ENCODE measurements around the gene KCNH4.

The KCNH4 gene

DNA sequence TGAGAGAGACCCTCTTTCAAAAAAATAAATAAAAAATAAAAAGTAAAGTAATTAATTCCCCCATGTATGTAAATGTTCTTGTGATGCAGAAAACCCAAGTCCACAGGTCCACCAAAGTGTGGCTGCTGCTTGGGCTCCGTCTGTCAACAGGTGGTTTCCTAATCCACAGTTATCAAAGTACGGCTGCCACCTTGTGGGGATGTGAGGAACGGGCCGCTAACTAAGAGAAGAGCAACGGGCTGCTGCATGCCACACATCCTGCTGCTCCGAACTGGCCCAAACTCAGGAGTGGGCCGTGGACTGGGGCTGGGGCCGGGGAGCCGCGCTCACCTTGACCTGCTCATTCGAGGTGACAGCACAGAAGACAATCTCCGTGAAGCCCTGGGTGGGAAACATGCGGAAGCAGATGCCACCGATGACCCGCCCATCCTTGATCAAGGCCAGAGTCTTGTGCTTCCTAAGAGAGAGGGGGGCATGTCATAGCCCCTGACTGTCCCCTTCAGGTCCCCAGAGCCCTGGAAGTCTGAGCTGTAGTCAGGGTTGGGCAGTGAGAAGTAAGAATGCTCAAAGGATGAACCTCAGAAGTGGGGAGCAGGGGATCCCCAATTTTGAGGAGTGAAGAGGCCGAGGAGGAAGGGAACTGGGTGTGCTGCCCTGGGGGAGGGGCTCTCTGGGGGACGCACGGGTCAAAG lies 64.1 kb downstream of the KCNH4 start:
- peak; percentile 50 to 79 for DNase-seq

DNA sequence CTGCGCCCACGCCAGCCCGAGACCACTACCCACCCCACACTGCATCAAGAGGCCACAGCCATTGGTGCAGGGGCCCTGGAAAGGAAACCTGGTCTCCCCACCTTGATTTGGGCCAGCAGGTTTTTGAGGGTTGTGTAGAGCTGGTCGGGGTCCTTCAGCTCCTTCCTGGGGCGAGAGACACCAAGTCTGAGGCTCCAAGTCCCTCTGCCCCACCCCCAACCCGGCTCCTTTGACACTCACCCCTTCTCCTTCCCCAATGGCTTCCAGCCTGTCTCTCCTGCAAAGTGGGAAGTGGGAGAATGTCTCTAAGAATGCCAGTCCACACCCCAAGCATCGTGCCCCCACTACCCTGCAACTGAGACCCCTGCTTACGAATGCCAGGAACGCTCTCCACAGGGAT lies 66.8 kb downstream of the KCNH4 start:
- DNase-seq = no peak

DNA sequence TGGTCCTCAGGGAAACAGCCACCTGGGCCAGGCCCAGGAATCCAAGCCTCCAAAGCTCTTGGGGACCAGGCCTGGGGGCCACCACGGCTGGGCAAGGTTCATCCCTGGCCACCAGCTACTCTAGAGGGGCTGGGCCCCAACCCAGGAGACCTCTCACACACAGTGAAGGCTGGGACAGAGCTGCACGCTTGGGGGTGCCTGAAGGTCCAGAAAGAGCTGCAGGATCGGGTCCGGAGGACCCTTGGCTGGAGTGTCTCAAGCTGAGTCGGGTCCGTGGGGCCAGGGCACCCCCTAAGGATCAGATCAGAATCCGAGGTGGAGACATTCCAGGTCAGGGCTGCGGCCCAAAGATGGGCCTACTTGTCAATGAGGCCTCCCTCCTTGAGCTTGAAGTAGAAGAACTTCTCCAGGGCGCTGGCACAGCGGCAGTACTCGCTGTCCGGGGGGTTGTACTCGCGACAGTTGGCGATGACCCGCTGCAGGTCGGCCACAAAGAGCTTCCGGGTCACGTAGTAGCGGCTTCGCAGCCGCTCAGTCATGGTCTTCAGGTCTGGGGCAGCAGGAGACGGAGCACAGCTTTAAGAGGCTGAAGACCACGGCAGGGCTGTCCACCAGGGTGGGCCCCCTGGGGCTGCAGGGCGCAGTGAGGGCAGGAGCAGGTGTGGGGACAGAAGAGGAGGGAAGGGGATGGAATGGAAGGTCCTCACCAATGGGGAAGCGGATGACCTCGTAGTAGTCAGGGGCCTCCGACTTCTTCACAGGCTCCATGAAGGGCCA lies 67.5 kb downstream of the KCNH4 start:
- no peak for DNase-seq

DNA sequence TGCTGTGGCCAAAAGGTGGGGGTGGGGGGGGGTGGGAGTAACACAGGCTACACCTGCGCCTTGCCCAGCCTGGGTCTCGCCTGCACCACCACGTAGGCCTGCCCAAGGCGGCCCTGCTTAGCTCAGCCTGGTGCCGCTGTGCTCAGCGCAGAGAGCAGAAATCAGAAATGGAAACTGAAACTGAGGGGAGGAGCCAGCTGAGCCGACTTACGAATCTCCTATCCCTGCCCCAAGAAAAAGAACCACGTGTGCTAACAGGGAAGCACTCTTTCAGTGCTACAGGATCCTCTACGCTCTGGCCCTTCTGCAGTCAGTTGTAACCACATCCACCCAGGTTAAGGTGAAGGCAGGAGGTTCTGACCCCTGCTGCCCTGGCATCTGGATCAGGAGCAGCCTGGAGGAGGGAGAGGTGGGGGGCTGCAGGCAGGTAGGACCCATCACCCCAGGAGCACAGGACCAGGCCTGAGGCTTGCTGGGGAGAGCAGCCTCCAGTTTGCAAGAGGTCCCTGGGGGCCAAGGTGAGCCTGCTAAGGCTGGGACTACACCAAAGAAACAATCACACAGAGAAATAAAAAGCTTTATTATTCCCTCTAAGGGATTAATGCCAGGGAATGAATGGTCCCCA lies 68.3 kb downstream of the KCNH4 start, which contains the start of gene DHX58:
Gene DHX58 (minus strand): TSS at position 163 of the 625 bp plus-strand sequence. CDS start 822 bp downstream, outside the sequence.
- peak; percentile 70 to 88 for DNase-seq

DNA sequence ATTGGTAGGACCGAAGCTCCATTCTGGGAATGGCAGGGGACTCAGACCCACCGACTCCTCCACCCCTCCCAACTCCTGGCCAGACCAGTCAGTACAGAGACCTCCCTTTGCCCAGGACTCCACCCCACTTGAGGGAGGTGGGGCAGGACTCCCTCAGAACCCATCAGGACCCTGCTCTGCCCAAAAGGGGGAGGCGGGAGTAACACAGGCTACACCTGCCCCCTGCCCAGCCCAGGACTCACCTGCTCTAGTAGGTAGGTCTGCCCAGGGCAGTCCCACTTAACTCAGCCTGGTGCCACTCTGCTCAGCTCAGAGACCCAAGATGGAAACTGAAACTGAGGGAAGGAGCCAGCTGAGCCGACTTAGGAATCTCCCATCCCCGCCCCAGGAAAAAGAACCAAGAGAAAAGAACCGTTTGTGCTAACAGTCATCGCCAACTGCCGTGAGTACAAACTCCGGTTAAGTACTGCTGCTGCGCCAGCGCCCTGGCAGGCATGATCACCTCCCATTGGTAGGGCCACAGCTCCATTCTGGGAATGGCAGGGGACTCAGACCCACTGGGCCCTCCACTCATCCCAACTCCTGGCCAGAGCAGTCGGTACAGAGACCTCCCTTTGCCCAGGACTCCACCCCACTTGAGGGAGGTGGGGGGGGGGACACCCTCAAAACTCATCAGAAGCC lies 68.9 kb downstream of the KCNH4 start:
- DNase-seq = peak; percentile 35 to 37

DNA sequence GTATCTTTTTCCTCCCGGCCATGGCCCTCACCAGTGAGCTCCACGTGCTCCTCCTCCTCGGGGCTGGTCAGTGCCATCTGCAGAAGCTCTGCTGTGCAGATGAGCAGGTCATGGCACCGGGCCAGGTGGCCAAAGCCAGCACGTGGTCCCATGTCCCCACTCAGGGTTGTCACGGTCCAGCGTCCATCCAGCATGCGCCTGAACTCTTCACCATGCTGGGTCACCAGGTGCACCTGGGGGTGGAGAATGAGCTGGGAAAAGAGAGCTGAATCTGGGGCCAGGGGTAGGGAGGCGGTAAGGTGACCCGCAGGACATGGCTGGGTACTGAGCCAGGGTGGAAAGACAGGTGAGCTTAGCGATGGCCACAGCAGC lies 69.7 kb downstream of the KCNH4 start:
- no peak for DNase-seq

DNA sequence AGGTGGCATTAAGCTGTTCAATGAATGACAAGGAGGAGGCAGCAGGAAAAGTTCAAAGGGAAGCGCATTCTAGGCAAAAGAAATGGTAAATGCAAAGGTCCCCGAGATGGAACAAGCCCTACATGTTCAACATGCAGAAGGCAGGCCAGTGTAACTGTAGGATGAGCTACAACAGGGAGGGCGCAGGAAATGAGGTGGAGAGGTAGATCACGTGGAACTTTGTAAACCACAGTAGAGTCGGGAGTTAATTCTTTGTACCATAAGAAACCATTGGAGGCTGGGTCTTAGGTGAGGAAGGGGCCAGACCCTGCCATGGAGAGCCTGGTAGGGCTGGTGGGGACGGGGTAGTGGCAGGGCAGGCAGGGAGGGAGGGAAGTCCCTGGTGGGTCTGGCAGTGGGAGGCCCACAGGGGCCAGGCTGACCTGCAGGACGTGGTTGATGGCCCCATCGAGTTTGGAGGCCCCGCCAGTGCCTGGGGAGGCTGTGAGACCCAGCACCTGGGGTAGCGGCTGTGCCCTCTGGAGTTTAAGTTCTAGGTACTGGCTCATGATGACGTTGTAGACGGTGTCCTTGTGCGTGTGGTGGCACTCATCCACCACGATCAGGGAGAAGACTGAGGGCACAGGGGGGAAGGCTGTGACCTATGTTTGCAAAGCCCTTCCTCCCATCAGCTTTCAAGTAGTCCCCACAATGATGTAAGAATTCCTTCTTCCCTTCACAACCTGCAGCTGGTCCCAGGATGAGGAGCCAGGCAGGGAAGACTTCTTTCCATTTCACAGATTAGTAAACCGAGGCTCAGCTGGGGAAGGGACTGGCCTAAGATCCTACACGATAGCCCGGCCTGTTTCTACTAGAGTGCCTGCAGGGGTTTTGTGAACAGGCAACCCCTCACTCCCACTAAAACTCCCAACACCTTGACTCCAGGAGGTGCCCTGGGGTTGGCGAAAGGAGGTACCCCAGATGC lies 70.4 kb downstream of the KCNH4 start:
- no peak for DNase-seq

DNA sequence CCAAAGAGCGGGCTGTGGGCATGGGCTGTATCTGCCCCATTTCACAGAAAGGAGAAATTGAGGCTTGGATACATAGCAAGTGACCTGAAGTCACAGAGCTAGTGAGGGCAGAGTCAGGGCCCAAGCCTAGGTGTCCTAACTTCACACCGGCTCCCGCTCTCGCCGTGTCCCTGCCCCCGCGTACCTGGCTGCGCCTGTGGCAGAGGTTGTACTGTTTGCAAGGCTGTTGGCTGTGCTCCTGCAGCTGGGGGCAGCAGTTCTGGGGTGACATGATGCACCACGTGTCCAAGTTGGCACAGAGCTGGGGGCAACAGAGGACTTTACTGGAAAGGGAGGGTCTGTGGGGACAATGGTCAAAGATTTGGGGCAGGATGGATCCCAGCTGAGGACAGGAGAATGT lies 71.9 kb downstream of the KCNH4 start:
- no peak for DNase-seq

DNA sequence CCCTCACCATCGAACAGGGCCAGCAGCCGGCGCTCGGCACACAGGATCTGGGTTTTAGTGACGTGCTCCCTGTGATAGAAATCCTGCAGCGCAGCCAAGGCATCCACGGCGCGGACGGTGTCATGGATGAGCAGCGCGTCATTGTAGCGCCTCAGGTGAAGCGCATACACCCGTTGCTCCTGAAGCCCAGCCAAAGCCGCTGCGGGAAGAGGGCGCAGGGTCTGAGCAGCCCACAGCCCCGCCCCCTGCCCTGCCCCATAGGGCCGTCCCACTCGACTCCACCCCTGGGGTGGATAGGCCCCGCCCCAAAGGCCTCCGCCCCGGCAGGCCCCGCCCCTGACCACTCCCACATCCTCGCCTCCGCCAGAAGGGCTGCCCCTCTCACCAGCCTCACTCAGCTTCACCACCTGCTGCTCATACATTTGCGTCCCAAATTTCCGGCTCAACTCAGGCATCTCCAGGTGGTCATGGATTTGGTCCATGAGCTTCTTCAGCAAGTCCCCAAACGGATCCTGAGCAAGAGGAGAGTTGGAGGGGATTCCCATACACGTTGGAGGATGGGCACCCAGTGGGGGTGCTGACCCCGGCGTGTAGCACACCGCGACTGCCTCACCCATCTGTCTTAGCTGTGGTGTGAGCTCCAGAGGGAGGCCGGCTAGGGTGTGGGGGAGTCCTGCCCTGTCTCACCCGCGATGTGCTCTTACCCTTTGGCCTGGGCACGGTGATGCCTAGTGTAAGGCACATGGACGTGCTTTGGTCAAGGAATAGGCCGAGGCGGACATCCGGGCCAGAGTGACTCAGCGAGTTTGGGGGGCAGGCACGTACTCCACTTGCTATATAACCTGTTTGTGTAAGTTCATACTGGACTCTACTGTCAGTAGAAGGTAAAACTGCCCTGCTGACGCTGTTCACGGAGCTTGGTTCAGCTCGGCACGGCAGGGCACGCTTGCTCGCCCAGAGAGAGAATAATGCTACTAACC lies 73.1 kb downstream of the KCNH4 start:
- no peak for DNase-seq

DNA sequence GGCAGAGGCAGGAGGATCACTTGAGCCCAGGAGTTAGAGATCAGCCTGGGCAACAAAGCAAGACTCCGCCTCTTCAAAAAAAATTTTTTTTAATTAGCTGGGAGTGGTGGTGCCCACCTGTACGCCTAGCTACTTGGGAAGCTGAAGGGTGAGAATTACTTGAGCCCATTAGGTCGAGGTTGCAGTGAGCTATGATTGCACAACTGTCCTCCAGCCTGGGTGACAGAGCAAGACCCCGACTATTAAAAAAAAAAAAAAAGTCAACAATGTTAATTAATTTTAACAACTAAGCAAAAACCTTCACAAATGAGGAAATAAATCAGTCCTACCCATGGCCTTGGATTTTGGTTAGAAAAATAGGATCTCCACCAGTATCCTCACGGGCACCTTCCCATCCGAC lies 73.8 kb downstream of the KCNH4 start:
- no peak for DNase-seq
